Tongue (tissue), 2 donors: ENCODE results near the gene NHEJ1. TPM values are rescaled to one million over a fixed set of nuclear protein-coding genes. Genes with fewer than 3 reads are reported as not detected.

Source experiments
- DNase-seq: peaks from one replicate; pipeline ENCODE4 v3.0.0-alpha.2; 2015
- total RNA-seq: library from RNA; depleted of rRNA; stranded (reverse); fragments of >200 nt; gene quantifications from one replicate; pipeline ENCODE4 v1.2.3, GENCODE V29; 2014

The NHEJ1 gene
- total RNA-seq, 1 donor from 2014 or later = 12.8 TPM

- no peak for DNase-seq
Observed at GRCh38 chr2:219182331-219183150, 21.9 kb upstream of the NHEJ1 start.

GRCh38 chr2:219181531-219181930 is 20.9 kb upstream of the NHEJ1 start:
- no peak for DNase-seq

GRCh38 chr2:219180961-219181360 is 20.3 kb upstream of the NHEJ1 start:
- DNase-seq = no peak

GRCh38 chr2:219179601-219180465 is 19.2 kb upstream of the NHEJ1 start:
- DNase-seq = no peak

GRCh38 chr2:219178377-219179175 is 18.0 kb upstream of the NHEJ1 start:
- DNase-seq = peak; percentile 49

- DNase-seq = peak; percentile 96
Observed at GRCh38 chr2:219177552-219178376, 17.1 kb upstream of the NHEJ1 start, which contains the start of gene RETREG2. TSS of gene RETREG2 (plus strand) at chr2:219178275. CDS start at chr2:219178353, 78 bp downstream.

- peak; percentile 93 for DNase-seq
Observed at GRCh38 chr2:219176818-219177551, 16.4 kb upstream of the NHEJ1 start, which contains the start of gene CNPPD1. TSS of gene CNPPD1 (minus strand) at chr2:219176925. CDS start at chr2:219176828, 97 bp downstream.

- peak; percentile 75 for DNase-seq
Observed at GRCh38 chr2:219175928-219176817, 15.6 kb upstream of the NHEJ1 start.

- no peak for DNase-seq
Observed at GRCh38 chr2:219175486-219175885, 14.9 kb upstream of the NHEJ1 start.

GRCh38 chr2:219174801-219175200 is 14.2 kb upstream of the NHEJ1 start:
- no peak for DNase-seq

GRCh38 chr2:219174146-219174545 is 13.5 kb upstream of the NHEJ1 start:
- DNase-seq = no peak

GRCh38 chr2:219173176-219173575 is 12.6 kb upstream of the NHEJ1 start:
- no peak for DNase-seq

- DNase-seq = no peak
Observed at GRCh38 chr2:219172231-219173154, 11.9 kb upstream of the NHEJ1 start.

- peak; percentile 67 for DNase-seq
Observed at GRCh38 chr2:219171231-219171651, 10.6 kb upstream of the NHEJ1 start.

- no peak for DNase-seq
Observed at GRCh38 chr2:219169930-219170654, 9.5 kb upstream of the NHEJ1 start, which contains the start of gene SLC23A3. TSS of gene SLC23A3 (minus strand) at chr2:219170029. CDS start at chr2:219169984, 45 bp downstream.

- no peak for DNase-seq
Observed at GRCh38 chr2:219168932-219169331, 8.3 kb upstream of the NHEJ1 start.

- DNase-seq = no peak
Observed at GRCh38 chr2:219168526-219168925, 7.9 kb upstream of the NHEJ1 start.
